ENCODE data around the gene SF3A2.

GRCh38 chr19:2296141-2296540 lies 59.5 kb downstream of the SF3A2 start:
- TF ChIP-seq CTCF (IDR thresholded peaks at IDR 0.05; ENCODE audit: insufficient read depth, low read length, poor library complexity, severe bottlenecking) (no peak), EZH2phosphoT487 (conservative IDR thresholded peaks at IDR 0.05; ENCODE audit: low read length) (no peak)

All from SU-DHL-6 (cell line).